HK-2 (cell line): ENCODE measurements around the gene LPO.
A peak's percentile ranks its signal among the peaks of the same experiment; 100 is the strongest.

Experiments
- DNase-seq: peaks from one replicate; pipeline ENCODE4 v3.0.0-alpha.2; 2018; ENCODE audit not compliant: unreplicated experiment

LPO gene

GRCh38 chr17:58277802-58278595 is 39.6 kb downstream of the LPO start:
- no peak for DNase-seq

GRCh38 chr17:58278661-58279015 is 40.3 kb downstream of the LPO start:
- DNase-seq = no peak

- DNase-seq = no peak
These were observed 40.8 kb downstream of the LPO start for GRCh38 chr17:58279016-58279711.

- DNase-seq = no peak
These were observed 41.5 kb downstream of the LPO start for GRCh38 chr17:58279736-58280479.

- no peak for DNase-seq
These were observed 42.3 kb downstream of the LPO start, which contains the start of gene MPO for GRCh38 chr17:58280480-58281217. Gene MPO, minus strand, starts transcription at chr17:58280935. Its CDS starts 177 bp downstream, at chr17:58280758.

- no peak for DNase-seq
These were observed 43.2 kb downstream of the LPO start for GRCh38 chr17:58281511-58282011.

GRCh38 chr17:58282442-58282841 is 44.1 kb downstream of the LPO start:
- no peak for DNase-seq

GRCh38 chr17:58283674-58284612 is 45.6 kb downstream of the LPO start:
- DNase-seq = no peak

GRCh38 chr17:58284613-58285421 is 46.4 kb downstream of the LPO start:
- no peak for DNase-seq

GRCh38 chr17:58285422-58285810 is 47.0 kb downstream of the LPO start:
- DNase-seq = no peak

GRCh38 chr17:58289869-58290268 is 51.5 kb downstream of the LPO start:
- peak; percentile 42 for DNase-seq

GRCh38 chr17:58291246-58291645 is 52.9 kb downstream of the LPO start:
- no peak for DNase-seq

GRCh38 chr17:58294034-58294433 is 55.6 kb downstream of the LPO start:
- no peak for DNase-seq

- no peak for DNase-seq
These were observed 62.0 kb downstream of the LPO start for GRCh38 chr17:58300336-58300735.

- no peak for DNase-seq
These were observed 63.2 kb downstream of the LPO start for GRCh38 chr17:58301504-58302150.

- DNase-seq = no peak
These were observed 64.0 kb downstream of the LPO start for GRCh38 chr17:58302171-58302918.

GRCh38 chr17:58302919-58303585 is 64.7 kb downstream of the LPO start:
- no peak for DNase-seq
